Gastrocnemius medialis (tissue), 4 donors: Measurements from ENCODE around the gene GALNT15. TPM values are rescaled to one million over a fixed set of nuclear protein-coding genes. Genes with fewer than 3 reads are reported as not detected.
A peak's percentile ranks its signal among the peaks of the same experiment; 100 is the strongest.

Experiments used
- ATAC-seq, 2 donors: fragments of 150-250 bp; one replicate each; pipeline ENCODE4 v1.9.1; 2016
- DNase-seq, 2 donors: peaks; one replicate each; pipeline ENCODE4 v3.0.0-alpha.2; 2019
- H3K27ac ChIP-seq, 4 donors: fragments of 200-600 bp; sonication (generic); 1 replicate in 1 of 4; 2 replicates in 3 of 4; pipeline ENCODE4 v1.5.1; 2016 to 2018; ENCODE audit warnings: mild to moderate bottlenecking in 2 of 4, moderate library complexity in 1 of 4
- H3K27me3 ChIP-seq, 3 donors: fragments of 200-600 bp; sonication (generic) in 2 of 3; 1 replicate in 1 of 3; 2 replicates in 2 of 3; pipeline versions ENCODE4 v1.5.1 to v1.6.0; 2016 to 2019; ENCODE audit warnings: mild to moderate bottlenecking in 1 of 3, moderate library complexity in 1 of 3
- H3K36me3 ChIP-seq, 2 donors: fragments of 200-600 bp; sonication (generic) in 1 of 2; one replicate each; pipeline ENCODE4 v1.5.1; 2017 to 2018
- H3K4me1 ChIP-seq, 2 donors: fragments of 200-600 bp; sonication (generic) in 1 of 2; one replicate each; pipeline ENCODE4 v1.5.1; 2016 to 2017; ENCODE audit warnings: mild to moderate bottlenecking in 2 of 2
- H3K4me3 ChIP-seq, 4 donors: fragments of 200-600 bp; sonication (generic) in 3 of 4; 1 replicate in 1 of 4; 2 replicates in 3 of 4; pipeline ENCODE4 v1.5.1; 2016 to 2019; ENCODE audit warnings: mild to moderate bottlenecking in 2 of 4
- H3K9me3 ChIP-seq, 3 donors: fragments of 200-600 bp; sonication (generic) in 2 of 3; 1 replicate in 1 of 3; 2 replicates in 2 of 3; pipeline ENCODE4 v1.5.1; 2016 to 2019
- POLR2A ChIP-seq, 2 donors: fragments of 450-650 bp; IDR thresholded peaks; one replicate each; pipeline ENCODE4 v1.6.1; 2017; ENCODE audit warnings: antibody characterized with exemption in 2 of 2, mild to moderate bottlenecking in 2 of 2, moderate library complexity in 2 of 2
- in situ Hi-C, 4 donors: fragments of 200-750 bp; cut with MboI; loops; one replicate each; pipeline versions ENCODE4 v1.15.0 to v1.8.0; 2017; ENCODE audit warnings: low sequenced_read_pairs in 4 of 4
- intact Hi-C: fragments of 100-400 bp; cut with DNase I; formaldehyde crosslinking; loops from one replicate; pipeline ENCODE4 v1.15.1; 2023; ENCODE audit warnings: low total_unique reads
- total RNA-seq, 4 donors: library from RNA; depleted of rRNA; stranded (reverse); fragments of >200 nt; gene quantifications; one replicate each; pipeline versions ENCODE4 v1.1.0 to v1.2.3, GENCODE V29; 2016
- TF ChIP-seq, protein P1 (sequence below), 5 experiments: fragments of 450-650 bp in 3 of 5; fragments of 200-600 bp in 2 of 5; sonication (generic) in 2 of 5; IDR thresholded peaks in 4 of 5; conservative IDR thresholded peaks in 1 of 5; 1 replicate in 4 of 5; 2 replicates in 1 of 5; pipeline ENCODE4 v1.5.1; 2016 to 2019; ENCODE audit warnings: antibody characterized with exemption in 5 of 5, mild to moderate bottlenecking in 3 of 5, moderate library complexity in 3 of 5

Gene GALNT15
- total RNA-seq, 4 donors from 2014 or later = 57.6 to 94.0 (median 79.6) TPM

DNA sequence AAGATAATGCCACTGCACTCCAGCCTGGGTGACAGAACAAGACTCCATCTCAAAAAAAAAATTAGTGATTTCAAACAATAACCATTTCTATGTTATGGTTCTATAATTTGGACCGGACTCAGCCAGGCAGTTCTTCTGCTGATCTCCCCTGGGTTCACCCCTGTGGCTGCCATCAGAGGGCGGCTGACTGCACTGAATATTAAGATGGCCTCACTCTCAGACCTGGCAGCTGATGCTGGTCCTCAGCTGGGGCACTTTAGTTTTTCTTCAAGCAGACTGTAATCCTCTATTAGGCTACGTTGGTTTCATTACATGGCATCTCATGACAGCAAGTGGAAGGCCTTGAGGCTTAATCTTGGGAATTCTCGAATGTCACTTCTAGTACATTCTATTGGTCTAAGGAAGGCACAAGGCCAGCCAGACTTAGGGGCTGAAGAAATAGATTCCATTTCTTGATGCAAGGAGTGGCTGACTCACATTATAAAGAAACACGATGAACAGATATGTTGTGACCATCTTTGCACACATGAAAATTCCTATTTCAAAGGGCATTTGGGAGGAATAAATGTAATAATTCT, 12.8 kb downstream of the GALNT15 start:
- DNase-seq = no peak
- no peak for TF ChIP-seq POLR2A (IDR thresholded peaks at IDR 0.05)
- TF ChIP-seq, protein P1, sequence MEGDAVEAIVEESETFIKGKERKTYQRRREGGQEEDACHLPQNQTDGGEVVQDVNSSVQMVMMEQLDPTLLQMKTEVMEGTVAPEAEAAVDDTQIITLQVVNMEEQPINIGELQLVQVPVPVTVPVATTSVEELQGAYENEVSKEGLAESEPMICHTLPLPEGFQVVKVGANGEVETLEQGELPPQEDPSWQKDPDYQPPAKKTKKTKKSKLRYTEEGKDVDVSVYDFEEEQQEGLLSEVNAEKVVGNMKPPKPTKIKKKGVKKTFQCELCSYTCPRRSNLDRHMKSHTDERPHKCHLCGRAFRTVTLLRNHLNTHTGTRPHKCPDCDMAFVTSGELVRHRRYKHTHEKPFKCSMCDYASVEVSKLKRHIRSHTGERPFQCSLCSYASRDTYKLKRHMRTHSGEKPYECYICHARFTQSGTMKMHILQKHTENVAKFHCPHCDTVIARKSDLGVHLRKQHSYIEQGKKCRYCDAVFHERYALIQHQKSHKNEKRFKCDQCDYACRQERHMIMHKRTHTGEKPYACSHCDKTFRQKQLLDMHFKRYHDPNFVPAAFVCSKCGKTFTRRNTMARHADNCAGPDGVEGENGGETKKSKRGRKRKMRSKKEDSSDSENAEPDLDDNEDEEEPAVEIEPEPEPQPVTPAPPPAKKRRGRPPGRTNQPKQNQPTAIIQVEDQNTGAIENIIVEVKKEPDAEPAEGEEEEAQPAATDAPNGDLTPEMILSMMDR (IDR thresholded peaks at IDR 0.05 in 4 of 5, conservative IDR thresholded peaks at IDR 0.05 in 1 of 5) = no peak
- Histone ChIP-seq H3K4me1 (peaks cover 0 to 6% of the 10 kb centered on the region in 2 donors), H3K27me3 (peaks cover 0 to 4% (median 0%) of the 10 kb centered on the region in 3 donors), H3K27ac (no peak overlapping the region), H3K36me3 (no peaks in the 10 kb centered on the region), H3K4me3 (no peak overlapping the region), H3K9me3 (no peaks in the 10 kb centered on the region)
- ATAC-seq = no peak
- in situ Hi-C loops (loop anchor here in 1 of 4 donors (25.0 kb wide), 1 partner anchor 375 kb away; no protein-coding TSS in a partner anchor), intact Hi-C loops (no loop called here)

DNA sequence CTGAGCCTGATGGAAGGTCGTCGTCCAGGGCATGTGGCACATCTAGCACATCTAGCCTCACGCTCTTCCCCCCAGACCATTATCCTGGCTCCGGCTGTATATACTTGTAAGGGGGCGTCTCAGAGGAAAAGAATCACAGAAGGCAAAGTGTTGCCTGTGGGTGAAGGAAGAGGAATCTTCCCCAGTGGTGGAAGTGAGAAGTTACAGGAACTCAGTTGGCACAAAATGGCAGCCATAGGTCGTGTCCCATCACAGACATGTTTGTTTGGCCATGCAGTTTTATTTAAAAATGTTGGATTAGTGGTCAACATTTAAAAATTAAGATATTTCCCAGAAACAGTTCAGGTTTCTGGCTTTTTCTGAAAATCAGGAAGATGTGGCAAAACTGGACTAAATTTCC, 13.6 kb downstream of the GALNT15 start:
- in situ Hi-C loops = loop anchor here in 1 of 4 donors (25.0 kb wide), 1 partner anchor 376 kb away; no protein-coding TSS in a partner anchor
- Histone ChIP-seq H3K27me3 (peaks cover 0 to 7% (median 0%) of the 10 kb centered on the region in 3 donors), H3K27ac (peak overlapping the region in 1 of 4 donors; percentile 31), H3K4me3 (no peak overlapping the region), H3K36me3 (no peaks in the 10 kb centered on the region), H3K9me3 (no peaks in the 10 kb centered on the region), H3K4me1 (peaks cover 0 to 5% of the 10 kb centered on the region in 2 donors)
- DNase-seq (no peak), ATAC-seq (no peak)
- intact Hi-C loops = no loop called here
- TF ChIP-seq, protein P1 (IDR thresholded peaks at IDR 0.05 in 4 of 5, conservative IDR thresholded peaks at IDR 0.05 in 1 of 5) = no peak
- no peak for TF ChIP-seq POLR2A (IDR thresholded peaks at IDR 0.05)

DNA sequence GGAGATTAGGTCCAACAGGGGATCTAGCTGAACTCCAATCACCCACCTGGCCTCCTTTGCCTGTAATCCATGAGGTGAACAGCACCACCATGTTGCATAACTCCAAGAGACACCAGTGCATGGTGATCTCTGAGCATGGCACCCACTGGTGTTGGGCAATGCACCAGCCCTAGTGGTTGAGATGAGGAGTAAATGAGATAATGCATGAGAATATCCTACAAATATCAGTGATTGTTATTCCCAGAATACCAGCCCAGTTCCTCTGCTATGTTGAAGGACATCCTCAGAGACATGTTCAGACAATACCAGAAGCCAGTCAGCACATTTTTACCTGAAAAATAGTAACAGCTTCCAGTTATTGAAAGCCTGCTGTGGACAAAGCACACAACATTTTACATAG, 14.7 kb downstream of the GALNT15 start:
- peaks cover 0 to 15% (median 11%) of the 10 kb centered on the region in 3 donors for H3K27me3 ChIP-seq
- ATAC-seq (no peak), DNase-seq (no peak)
- TF ChIP-seq, protein P1 (IDR thresholded peaks at IDR 0.05 in 4 of 5, conservative IDR thresholded peaks at IDR 0.05 in 1 of 5) = peak in 1 of 5 experiments; percentile 14
- no peak for TF ChIP-seq POLR2A (IDR thresholded peaks at IDR 0.05)
- peaks cover 0 to 5% of the 10 kb centered on the region in 2 donors for H3K4me1 ChIP-seq
- in situ Hi-C loops = loop anchor here in 1 of 4 donors (25.0 kb wide), 1 partner anchor 377 kb away; no protein-coding TSS in a partner anchor
- no peaks in the 10 kb centered on the region for H3K9me3 ChIP-seq
- H3K4me3 ChIP-seq = no peak overlapping the region
- H3K36me3 ChIP-seq = no peaks in the 10 kb centered on the region
- intact Hi-C loops = no loop called here
- H3K27ac ChIP-seq = no peak overlapping the region

DNA sequence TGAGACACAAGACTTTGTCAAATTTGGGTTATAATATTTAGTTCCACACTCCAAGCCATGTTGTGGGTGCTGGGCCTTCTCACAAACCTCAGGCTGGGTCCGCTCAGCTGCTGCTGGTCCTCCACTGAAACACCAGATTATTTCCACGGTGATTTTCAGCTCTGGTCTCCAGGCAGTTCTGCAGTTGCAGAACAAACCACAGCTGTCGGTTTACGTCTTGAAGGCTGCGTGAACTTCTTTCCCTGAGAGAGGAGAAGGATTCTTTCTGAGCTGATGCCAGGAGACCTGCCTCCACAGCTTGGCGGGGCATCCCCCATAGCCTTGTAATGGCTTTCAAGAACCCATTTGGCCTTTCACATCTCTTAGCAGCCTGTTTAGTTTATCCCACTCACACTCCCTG, 16.2 kb downstream of the GALNT15 start:
- Histone ChIP-seq H3K4me1 (no peaks in the 10 kb centered on the region), H3K36me3 (no peaks in the 10 kb centered on the region), H3K27ac (no peak overlapping the region), H3K9me3 (no peaks in the 10 kb centered on the region), H3K27me3 (peaks cover 0 to 12% (median 11%) of the 10 kb centered on the region in 3 donors), H3K4me3 (no peak overlapping the region)
- ATAC-seq (no peak), DNase-seq (no peak)
- intact Hi-C loops (no loop called here), in situ Hi-C loops (loop anchor here in 1 of 4 donors (25.0 kb wide), 1 partner anchor 378 kb away; no protein-coding TSS in a partner anchor)
- TF ChIP-seq, protein P1 (IDR thresholded peaks at IDR 0.05 in 4 of 5, conservative IDR thresholded peaks at IDR 0.05 in 1 of 5) = no peak
- TF ChIP-seq POLR2A (IDR thresholded peaks at IDR 0.05) = no peak
